BLaER1 (cell line): ENCODE results near the gene PHOSPHO1.

Experiments
- H3K27ac ChIP-seq: shearing (Covaris generic); formaldehyde crosslinking; 2 replicates; pipeline ENCODE4 v1.8.1; 2022
- H3K27me3 ChIP-seq: shearing (Covaris generic); formaldehyde crosslinking; 2 replicates; pipeline ENCODE4 v1.8.1; 2022
- H3K36me3 ChIP-seq: shearing (Covaris generic); formaldehyde crosslinking; 2 replicates; pipeline ENCODE4 v1.8.1; 2022
- H3K4me1 ChIP-seq: shearing (Covaris generic); formaldehyde crosslinking; 2 replicates; pipeline ENCODE4 v1.8.1; 2022
- H3K4me2 ChIP-seq: shearing (Covaris generic); formaldehyde crosslinking; 2 replicates; pipeline ENCODE4 v1.8.1; 2022
- H3K4me3 ChIP-seq: shearing (Covaris generic); formaldehyde crosslinking; 2 replicates; pipeline ENCODE4 v1.8.1; 2022
- H3K9ac ChIP-seq: shearing (Covaris generic); formaldehyde crosslinking; 2 replicates; pipeline ENCODE4 v1.8.1; 2022
- H3K9me3 ChIP-seq: shearing (Covaris generic); formaldehyde crosslinking; 2 replicates; pipeline ENCODE4 v1.8.1; 2022
- H4K20me1 ChIP-seq: shearing (Covaris generic); formaldehyde crosslinking; 2 replicates; pipeline ENCODE4 v1.8.1; 2022
- Cebpa-rat ChIP-seq: shearing (Covaris generic); IDR thresholded peaks from 2 replicates; pipeline ENCODE4 v1.8.1; 2022

Gene PHOSPHO1

DNA sequence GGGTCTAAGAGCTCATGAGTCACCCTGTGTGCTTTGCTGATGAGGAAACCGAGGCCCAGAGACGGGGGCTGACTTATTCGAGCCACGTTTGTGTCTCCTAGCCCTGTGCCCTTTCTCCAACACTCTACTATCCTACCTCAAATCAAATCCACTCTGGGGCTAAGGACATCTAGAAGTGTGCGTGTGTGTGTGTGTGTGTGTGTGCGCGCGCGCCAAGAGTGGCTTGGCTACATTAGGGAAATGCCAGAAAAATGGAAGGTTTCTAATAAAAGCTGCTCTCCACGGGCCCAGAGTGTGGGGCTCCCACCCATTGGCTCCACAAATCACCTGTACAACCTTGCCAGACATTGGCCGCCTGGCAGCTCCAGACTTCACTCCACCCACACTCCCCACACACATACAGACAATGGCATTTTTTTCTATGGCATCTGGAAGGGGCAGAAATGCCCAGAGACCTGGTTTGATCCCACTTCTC is 30.3 kb upstream of the PHOSPHO1 start:
- peak overlapping the region; percentile 70 for H3K4me3 ChIP-seq
- H3K9ac ChIP-seq = peak overlapping the region; percentile 74
- H3K27ac ChIP-seq = 0 out of 2 replicates have a peak overlapping the region, but pooled peaks have one; percentile 36
- H3K4me1 ChIP-seq = peaks cover 50% of the 10 kb centered on the region
- H3K36me3 ChIP-seq = no peaks in the 10 kb centered on the region
- H3K4me2 ChIP-seq = peak overlapping the region; percentile 83
- no peaks in the 10 kb centered on the region for H3K9me3 ChIP-seq
- peaks cover 10% of the 10 kb centered on the region for H3K27me3 ChIP-seq
- no peaks in the 10 kb centered on the region for H4K20me1 ChIP-seq
- TF ChIP-seq Cebpa-rat = no peak

DNA sequence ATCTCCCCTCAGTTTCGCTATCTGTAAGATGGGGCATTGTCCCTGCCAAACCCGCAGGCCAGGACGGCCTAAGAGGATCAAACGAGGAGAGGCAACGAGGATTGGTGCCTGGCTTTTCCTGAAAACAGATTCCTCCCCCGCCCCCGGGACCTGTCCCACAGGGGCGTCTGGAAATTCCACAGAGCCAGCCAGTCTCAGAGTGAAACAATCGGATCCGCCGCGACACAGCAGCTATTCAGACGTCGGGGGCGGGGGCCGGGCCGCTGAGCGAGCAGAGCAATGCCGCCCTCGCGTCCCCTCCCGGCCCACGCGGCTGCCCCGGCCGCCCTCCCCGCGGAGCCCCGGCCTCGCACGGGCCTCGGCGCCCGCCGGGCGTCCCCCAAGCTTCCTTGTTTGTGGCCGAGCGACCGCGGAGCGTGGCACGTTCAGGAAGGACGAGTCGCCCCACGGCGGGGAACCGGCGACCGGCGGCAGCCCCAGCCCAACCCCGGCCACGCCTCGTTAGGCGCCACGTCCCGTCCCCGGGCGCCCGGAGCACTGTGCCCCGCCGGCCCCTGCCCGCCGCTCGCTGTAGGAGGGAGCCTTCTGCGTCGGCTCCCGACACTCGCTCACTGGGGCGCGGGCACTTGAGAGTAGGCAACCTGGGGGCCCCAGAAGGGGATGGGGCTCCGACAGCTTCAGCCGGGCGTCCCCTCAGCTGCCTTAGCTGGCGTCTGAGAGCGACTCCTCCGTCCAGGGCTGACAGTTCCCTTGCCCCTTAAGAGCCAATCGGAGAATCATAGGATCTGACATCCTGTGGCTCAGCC is 29.6 kb upstream of the PHOSPHO1 start:
- Histone ChIP-seq H3K27ac (peak overlapping the region; percentile 36), H3K9me3 (no peaks in the 10 kb centered on the region), H4K20me1 (no peaks in the 10 kb centered on the region), H3K4me2 (peak overlapping the region; percentile 83), H3K4me1 (peaks cover 48% of the 10 kb centered on the region), H3K36me3 (no peaks in the 10 kb centered on the region), H3K4me3 (peak overlapping the region; percentile 70), H3K27me3 (peaks cover 10% of the 10 kb centered on the region), H3K9ac (peak overlapping the region; percentile 74)
- no peak for TF ChIP-seq Cebpa-rat

DNA sequence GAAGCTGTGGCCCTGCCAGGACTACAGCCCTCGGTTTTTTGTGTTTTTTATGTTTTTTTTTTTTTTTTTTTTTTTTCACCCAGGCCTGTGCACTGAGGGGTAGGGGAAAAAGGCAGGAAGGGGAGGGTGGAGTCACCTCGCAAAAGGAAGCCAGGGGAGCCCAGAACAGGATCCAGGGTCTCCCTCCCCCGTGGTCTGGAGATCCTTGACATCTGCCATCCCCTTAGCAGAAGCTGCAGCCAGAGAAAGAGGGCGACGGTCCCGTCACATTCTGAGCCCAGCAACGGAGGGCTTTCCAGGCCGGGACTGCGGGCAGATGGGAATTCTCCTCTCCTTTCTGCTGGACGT is 29.1 kb upstream of the PHOSPHO1 start:
- Histone ChIP-seq H3K36me3 (no peaks in the 10 kb centered on the region), H3K9ac (peak overlapping the region; percentile 74), H3K4me1 (peaks cover 42% of the 10 kb centered on the region), H4K20me1 (no peaks in the 10 kb centered on the region), H3K27me3 (peaks cover 10% of the 10 kb centered on the region), H3K27ac (peak overlapping the region; percentile 36; the same call in 1 of the 2 replicates), H3K4me3 (peak overlapping the region; percentile 70), H3K4me2 (peak overlapping the region; percentile 83), H3K9me3 (no peaks in the 10 kb centered on the region)
- no peak for TF ChIP-seq Cebpa-rat

DNA sequence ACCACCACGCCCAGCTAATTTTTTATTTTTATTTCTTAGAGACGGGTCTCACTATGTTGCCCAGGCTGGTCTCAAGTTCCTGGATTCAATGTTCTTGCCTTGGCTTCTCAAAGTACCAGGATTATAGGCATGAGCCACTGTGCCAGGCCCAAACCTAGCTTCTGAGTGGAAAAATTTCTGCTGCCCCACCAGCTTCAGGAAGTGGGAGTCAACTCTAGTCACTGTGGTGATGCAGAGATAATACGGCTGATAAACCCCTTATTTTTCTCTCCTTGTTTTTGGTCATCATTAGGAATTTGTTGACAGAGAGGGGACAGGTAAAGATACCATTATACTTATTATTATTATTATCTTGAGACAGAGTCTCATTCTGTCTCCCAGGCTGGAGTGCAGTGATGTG is 27.8 kb upstream of the PHOSPHO1 start:
- Histone ChIP-seq H4K20me1 (no peaks in the 10 kb centered on the region), H3K27ac (no peak overlapping the region), H3K4me3 (no peak overlapping the region), H3K9me3 (no peaks in the 10 kb centered on the region), H3K4me2 (no peak overlapping the region), H3K36me3 (no peaks in the 10 kb centered on the region), H3K4me1 (peaks cover 44% of the 10 kb centered on the region), H3K27me3 (peaks cover 10% of the 10 kb centered on the region), H3K9ac (no peak overlapping the region)
- TF ChIP-seq Cebpa-rat = no peak

DNA sequence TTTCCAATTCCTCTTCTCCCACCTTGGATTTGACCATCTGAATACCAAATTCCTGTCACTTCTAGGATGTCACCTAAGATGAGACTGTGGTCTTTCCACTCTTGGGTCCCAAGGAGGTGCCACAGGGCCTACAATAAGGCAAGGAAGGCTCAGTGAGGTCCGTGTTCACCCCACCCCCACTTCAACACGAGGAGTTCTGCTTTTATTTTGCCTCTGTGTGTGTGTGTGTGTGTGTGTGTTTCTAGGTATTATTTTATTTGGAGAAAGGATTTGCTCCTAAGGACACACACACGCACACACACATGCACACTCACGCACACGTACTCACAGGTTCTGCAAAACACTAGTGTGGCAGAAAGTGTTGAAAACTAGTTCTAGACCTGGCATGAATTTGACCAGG is 24.5 kb upstream of the PHOSPHO1 start:
- Histone ChIP-seq H3K4me1 (peaks cover 50% of the 10 kb centered on the region), H3K27ac (no peak overlapping the region), H3K4me2 (no peak overlapping the region), H3K4me3 (no peak overlapping the region), H3K27me3 (no peaks in the 10 kb centered on the region), H4K20me1 (no peaks in the 10 kb centered on the region), H3K9ac (no peak overlapping the region), H3K36me3 (no peaks in the 10 kb centered on the region), H3K9me3 (no peaks in the 10 kb centered on the region)
- TF ChIP-seq Cebpa-rat = no peak

DNA sequence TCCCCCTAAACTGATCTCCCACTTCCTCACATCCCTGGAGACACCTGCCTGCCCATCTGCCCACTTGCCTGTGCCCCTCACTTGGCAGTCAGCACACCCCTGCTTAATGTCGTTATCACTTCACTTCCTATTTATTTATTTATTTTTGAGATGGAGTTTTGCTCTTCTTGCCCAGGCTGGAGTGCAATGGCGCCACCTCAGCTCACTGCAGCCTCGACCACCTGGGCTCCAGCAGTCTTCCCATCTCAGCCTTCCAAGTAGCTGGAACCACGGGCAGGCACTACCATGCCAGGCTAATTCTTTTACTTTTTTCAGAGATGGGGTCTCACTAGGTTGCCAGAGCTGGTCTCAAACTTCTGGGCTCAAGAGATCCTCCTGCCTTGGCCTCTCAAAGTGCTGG is 23.5 kb upstream of the PHOSPHO1 start:
- Histone ChIP-seq H3K27me3 (no peaks in the 10 kb centered on the region), H3K4me2 (no peak overlapping the region), H3K27ac (no peak overlapping the region), H3K4me1 (peaks cover 52% of the 10 kb centered on the region), H3K36me3 (no peaks in the 10 kb centered on the region), H3K9me3 (no peaks in the 10 kb centered on the region), H3K4me3 (no peak overlapping the region), H4K20me1 (no peaks in the 10 kb centered on the region), H3K9ac (no peak overlapping the region)
- no peak for TF ChIP-seq Cebpa-rat

DNA sequence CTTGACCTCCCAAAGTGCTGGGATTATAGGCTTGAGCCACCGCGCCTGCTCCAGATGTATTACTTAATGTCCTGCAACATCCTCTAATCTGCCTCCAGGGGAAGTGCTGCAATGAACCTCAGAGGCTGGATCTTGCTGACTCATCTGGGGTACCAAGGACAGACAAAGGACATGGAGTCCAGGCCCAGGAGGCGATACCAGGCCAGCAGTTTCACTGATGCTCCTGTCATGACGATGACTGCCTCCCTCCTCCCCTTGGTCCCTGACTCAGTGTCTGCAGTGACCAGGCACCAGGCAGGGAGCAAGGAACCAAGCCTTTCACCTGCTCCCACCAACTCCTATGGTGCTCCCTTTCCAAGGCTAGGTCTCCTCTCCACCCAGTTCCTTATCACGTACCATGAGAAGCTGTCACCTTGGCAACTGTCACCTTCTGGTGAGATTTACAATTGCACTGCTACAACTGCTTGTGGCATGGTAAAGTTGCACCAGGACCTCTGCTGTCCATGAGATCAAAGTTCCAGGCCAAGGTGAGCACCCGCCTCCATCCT is 21.6 kb upstream of the PHOSPHO1 start:
- H3K27me3 ChIP-seq = no peaks in the 10 kb centered on the region
- peaks cover 64% of the 10 kb centered on the region for H3K4me1 ChIP-seq
- no peak overlapping the region for H3K9ac ChIP-seq
- no peak overlapping the region for H3K27ac ChIP-seq
- H3K4me3 ChIP-seq = no peak overlapping the region
- H3K9me3 ChIP-seq = no peaks in the 10 kb centered on the region
- H3K4me2 ChIP-seq = no peak overlapping the region
- H3K36me3 ChIP-seq = no peaks in the 10 kb centered on the region
- no peaks in the 10 kb centered on the region for H4K20me1 ChIP-seq
- no peak for TF ChIP-seq Cebpa-rat

DNA sequence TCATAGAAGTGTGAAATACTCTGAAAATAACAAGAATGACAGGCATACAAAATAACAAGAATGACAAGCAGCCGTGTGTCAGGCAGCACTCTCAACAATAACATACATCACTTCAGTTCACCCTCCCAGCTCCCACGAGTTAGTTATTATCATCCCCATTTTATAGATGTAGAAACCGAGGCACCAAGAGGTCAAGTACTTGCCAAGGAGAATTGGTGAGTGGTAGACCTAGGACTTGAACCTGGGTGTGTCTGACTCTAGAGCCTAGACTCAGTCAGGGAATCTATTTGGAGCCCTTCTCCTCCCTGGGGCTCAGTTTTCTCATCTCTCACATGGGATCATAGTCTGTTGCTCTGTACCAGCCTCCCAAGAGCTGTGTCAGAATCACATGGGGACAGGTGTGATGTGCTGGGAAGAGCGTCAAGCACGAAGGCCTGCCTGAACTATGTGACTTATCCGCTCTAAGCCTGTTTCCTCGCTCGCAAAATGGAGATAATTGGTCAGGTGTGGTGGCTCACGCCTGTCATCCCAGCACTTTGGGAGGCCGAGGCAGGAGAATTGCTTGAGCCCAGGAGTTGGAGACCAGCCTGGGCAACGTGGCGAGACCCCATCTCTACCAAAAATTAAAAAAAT is 19.4 kb upstream of the PHOSPHO1 start:
- no peaks in the 10 kb centered on the region for H4K20me1 ChIP-seq
- peaks cover 61% of the 10 kb centered on the region for H3K4me1 ChIP-seq
- no peak overlapping the region for H3K9ac ChIP-seq
- no peaks in the 10 kb centered on the region for H3K27me3 ChIP-seq
- H3K4me3 ChIP-seq = no peak overlapping the region
- H3K27ac ChIP-seq = peak overlapping the region; percentile 42; the same call in 1 of the 2 replicates
- H3K9me3 ChIP-seq = no peaks in the 10 kb centered on the region
- H3K36me3 ChIP-seq = no peaks in the 10 kb centered on the region
- H3K4me2 ChIP-seq = peak overlapping the region; percentile 86
- no peak for TF ChIP-seq Cebpa-rat

DNA sequence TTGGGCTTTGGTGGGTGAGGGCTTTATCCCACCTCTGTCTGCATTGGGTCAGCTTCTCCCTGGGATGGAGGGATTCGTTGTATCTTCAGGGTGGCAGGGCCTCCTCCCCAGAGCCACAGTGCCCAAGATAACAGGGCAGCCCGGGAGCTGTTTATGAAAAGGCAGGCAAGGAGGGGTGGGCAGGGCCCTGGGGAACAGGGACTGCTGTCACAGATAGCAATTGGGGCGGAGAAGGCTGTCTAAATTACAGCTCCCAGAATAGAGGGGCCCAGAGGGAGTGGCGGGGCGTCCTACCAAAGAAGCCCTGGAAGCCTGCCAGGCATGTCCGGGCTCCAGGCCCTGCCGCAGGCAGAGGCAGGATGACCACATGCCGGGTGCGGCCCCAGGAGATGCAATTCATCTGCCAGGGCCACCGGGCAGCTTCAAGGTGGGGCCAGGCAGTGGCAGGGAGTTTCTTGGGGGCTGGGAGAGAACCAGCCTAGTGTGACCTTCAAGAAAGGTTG is 18.8 kb upstream of the PHOSPHO1 start:
- Histone ChIP-seq H4K20me1 (no peaks in the 10 kb centered on the region), H3K4me1 (peaks cover 61% of the 10 kb centered on the region), H3K27me3 (no peaks in the 10 kb centered on the region), H3K9me3 (no peaks in the 10 kb centered on the region), H3K27ac (peak overlapping the region; percentile 42; the same call in 1 of the 2 replicates), H3K4me2 (peak overlapping the region; percentile 86), H3K9ac (peak overlapping the region; percentile 12; the same call in 1 of the 2 replicates), H3K36me3 (no peaks in the 10 kb centered on the region), H3K4me3 (peak overlapping the region; percentile 44; the same call in 1 of the 2 replicates)
- no peak for TF ChIP-seq Cebpa-rat

DNA sequence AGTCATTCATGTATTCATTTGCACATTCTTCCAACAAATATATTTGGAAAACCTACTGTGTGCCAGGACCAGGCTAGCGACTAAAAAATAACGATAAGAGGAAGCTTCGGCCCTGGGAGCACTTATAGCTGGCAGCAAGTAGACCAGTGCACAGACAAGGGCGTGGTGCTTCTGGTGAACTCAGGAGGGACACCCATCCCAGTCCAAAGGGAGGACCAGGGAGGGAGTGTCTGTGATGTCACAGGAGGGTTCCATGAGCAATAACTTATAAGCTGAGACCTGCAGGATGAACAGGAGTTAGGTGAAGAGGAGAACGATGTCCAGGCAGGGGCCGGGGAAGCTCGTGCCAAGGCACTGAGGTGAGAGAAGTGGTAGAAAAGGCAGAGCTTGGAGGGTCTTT is 17.4 kb upstream of the PHOSPHO1 start:
- H3K4me2 ChIP-seq = peak overlapping the region; percentile 86; the same call in 1 of the 2 replicates
- H3K4me1 ChIP-seq = peaks cover 55% of the 10 kb centered on the region
- no peak overlapping the region for H3K9ac ChIP-seq
- no peak for TF ChIP-seq Cebpa-rat
- no peaks in the 10 kb centered on the region for H3K27me3 ChIP-seq
- H3K27ac ChIP-seq = no peak overlapping the region
- no peak overlapping the region for H3K4me3 ChIP-seq
- no peaks in the 10 kb centered on the region for H3K36me3 ChIP-seq
- H4K20me1 ChIP-seq = no peaks in the 10 kb centered on the region
- no peaks in the 10 kb centered on the region for H3K9me3 ChIP-seq
